GM12873 (cell line): ENCODE measurements around the gene PDE6B.

Experiments used
- TF ChIP-seq, protein P1 (sequence below): IDR thresholded peaks from 2 replicates; pipeline ENCODE4 v1.5.1; 2012; ENCODE audit warnings: low read depth, mild to moderate bottlenecking, moderate library complexity, low read length, control low read depth; ENCODE audit not compliant: insufficient read depth; ENCODE audit errors: missing control alignments

PDE6B gene

DNA sequence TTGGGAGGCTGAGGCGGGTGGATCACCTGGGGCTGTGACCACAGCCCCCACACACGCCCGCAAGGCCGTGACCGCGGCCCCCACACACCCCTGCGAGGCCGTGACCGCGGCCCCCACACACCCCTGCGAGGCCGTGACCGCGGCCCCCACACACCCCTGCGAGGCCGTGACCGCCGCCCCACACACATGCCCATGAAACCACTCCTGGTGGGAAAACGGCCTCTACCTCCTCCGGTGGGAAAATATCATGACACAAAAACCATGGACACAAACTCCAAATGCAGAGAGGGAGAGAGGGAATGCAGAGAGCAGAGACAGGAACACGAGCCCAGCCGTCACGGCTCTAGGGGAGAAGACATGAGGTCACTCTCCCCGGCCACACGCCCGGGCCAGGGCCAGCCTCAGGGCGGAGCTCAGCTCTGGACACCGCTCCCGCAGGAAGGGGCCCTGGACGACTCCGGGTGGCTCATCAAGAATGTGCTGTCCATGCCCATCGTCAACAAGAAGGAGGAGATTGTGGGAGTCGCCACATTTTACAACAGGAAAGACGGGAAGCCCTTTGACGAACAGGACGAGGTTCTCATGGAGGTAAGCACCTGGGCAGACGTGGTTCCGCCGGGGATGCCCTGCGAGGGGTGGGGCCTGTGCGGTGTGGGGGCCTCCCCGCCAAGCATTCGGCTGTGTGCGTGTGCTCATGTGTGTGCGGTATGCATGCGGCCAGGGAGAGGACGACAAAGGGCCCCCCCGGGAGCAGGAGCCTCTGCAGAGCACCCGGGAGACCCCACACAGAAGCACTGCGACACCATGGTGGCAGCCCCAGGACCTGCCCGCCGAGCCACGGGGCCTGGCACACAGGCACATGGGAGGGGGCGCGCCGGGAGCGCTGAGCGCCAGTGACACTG is 31.3 kb downstream of the PDE6B start:
- TF ChIP-seq, protein P1, sequence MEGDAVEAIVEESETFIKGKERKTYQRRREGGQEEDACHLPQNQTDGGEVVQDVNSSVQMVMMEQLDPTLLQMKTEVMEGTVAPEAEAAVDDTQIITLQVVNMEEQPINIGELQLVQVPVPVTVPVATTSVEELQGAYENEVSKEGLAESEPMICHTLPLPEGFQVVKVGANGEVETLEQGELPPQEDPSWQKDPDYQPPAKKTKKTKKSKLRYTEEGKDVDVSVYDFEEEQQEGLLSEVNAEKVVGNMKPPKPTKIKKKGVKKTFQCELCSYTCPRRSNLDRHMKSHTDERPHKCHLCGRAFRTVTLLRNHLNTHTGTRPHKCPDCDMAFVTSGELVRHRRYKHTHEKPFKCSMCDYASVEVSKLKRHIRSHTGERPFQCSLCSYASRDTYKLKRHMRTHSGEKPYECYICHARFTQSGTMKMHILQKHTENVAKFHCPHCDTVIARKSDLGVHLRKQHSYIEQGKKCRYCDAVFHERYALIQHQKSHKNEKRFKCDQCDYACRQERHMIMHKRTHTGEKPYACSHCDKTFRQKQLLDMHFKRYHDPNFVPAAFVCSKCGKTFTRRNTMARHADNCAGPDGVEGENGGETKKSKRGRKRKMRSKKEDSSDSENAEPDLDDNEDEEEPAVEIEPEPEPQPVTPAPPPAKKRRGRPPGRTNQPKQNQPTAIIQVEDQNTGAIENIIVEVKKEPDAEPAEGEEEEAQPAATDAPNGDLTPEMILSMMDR = no peak

DNA sequence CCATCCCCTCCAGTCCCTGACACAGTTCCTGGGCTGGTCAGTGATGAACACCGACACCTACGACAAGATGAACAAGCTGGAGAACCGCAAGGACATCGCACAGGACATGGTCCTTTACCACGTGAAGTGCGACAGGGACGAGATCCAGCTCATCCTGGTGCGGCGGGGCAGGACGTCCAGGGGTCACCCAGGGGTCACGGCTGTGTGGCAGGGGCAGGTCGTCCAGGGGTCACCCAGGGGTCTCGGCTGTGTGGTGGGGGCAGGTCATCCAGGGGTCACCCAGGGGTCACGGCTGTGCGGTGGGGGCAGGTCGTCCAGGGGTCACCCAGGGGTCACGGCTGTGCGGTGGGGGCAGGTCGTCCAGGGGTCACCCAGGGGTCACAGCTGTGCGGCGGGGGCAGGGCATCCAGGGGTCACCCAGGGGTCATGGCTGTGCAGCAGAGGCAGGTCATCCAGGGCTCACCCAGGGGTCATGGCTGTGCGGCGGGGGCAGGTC is 32.0 kb downstream of the PDE6B start:
- TF ChIP-seq, protein P1 = no peak

DNA sequence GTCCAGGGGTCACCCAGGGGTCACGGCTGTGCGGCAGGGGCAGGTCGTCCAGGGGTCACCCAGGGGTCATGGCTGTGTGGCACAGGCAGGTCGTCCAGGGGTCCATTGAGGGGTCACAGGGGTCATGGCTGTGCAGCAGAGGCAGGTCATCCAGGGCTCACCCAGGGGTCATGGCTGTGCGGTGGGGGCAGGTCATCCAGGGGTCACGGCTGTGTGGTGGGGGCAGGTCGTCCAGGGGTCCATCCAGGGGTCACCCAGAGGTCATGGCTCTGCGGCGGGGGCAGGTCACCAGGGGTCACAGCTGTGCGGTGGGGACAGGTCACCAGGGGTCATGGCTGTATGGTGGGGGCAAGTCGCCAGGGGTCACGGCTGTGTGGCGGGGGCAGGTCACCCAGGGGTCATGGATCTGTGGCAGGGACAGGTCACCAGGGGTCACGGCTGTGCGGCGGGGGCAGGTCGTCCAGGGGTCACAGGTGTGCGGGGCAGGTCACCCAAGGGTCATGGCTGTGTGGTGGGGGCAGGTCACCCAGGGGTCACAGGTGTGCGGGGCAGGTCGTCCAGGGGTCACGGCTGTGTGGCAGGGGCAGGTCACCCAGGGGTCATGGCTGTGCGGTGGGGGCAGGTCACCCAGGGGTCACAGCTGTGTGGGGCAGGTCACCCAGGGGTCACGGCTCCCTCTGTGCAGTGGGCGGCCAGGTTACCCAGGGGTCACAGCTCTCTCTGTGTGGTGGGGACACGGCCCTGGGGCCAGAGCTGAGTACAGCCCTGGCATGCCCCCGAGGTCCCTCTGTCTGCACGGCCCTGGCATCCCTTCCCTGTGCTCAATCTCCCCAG is 32.7 kb downstream of the PDE6B start:
- TF ChIP-seq, protein P1 = no peak

DNA sequence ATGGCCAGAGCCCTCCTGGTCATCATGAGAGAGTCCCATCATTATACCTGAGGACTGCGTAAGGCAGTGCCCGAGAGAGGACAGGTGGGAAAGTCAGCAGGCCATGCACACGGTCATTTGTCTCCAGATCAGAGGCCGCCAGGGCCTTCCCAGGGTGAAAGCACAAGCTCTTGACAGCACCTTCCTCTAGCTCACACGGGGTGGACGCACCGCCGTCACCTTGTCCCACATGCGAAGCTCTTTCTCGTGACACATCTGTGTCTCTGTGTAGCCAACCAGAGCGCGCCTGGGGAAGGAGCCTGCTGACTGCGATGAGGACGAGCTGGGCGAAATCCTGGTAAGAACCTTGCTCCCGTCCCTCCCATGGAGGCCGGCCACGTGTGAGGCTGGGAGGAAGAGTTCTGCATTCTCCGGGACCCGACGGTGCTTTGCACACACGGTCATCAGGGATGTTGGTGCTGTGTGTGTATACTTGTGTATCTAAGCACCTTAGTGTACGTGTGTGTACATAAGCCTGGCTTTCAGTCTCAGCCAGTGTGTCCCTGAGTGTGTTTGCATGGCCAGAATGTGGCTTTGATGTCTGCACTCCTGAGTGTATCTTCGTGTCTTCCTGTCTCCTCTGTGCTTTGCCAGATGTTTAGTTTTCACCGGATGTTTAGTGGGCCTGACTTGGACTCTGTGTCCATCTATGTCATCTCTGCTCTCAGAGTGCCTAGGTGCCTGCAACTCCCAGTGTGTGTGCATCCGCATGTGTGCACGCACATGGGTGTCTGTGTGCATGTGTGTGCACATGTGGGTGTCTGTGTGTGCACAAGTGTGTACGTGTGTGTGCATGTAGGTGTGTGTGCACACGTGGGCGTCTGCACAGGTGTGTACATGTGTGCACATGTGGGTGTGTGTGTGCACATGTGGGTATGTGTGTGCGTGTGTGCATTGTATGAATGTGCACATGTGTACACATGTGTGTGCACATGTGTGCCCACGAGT is 33.6 kb downstream of the PDE6B start:
- TF ChIP-seq, protein P1 = no peak

DNA sequence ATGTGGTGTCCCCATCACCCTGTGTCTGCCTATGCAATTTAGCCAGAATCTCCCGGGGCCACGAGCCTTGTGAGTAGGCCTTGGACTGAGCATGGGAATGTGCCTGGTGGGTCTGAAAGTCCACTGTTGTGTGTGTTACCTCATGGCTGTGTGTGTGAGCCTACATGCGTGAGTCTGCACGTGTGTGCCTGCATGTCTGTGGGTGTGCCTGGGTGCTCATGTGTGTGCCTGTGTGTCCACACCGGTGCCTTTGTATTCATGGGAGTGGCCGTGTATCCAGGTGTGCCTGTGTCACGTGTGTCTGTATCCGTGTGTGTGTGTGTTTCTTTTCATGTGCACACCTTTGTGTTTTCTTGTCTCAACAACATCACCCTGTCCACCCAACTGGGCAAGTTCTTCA is 34.5 kb downstream of the PDE6B start:
- TF ChIP-seq, protein P1 = no peak

DNA sequence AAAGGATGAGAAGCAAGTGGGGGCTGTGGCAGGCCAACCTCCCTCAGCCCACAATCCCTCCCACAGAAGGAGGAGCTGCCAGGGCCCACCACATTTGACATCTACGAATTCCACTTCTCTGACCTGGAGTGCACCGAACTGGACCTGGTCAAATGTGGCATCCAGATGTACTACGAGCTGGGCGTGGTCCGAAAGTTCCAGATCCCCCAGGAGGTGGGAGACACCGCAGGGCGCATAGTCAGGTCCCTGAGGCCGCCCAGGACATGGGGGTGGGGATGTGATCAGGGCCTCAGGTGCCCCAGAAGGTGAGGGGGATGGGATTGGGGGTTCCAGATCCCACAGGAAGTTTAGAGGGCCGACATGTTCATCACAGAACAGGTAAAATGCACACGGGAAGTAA is 35.0 kb downstream of the PDE6B start:
- TF ChIP-seq, protein P1 = no peak

DNA sequence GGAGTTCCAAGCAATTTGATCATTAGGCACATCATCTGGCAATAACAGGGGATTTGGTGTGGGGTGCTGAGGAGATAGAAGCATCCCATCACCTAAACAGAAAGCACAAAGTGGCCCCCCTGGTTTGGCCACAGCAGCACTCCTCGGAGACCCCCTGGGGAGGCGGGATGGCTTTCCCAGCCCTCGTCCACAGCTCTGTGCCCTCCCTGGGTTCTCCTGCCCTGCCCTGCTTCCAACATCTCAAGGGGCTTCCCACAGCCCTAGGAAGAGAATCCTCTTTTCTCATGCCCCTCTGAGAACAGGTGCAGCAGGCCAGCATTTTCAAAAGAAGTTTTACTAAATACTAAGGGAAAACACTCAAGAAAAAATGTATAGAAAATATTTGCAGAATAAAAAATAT is 35.9 kb downstream of the PDE6B start:
- TF ChIP-seq, protein P1 = no peak
